HG02973 (cell line): ENCODE data around the gene SLC10A1.
"Not testable (repeated sequence)": the region's sequence is repeated elsewhere in the genome, so short reads cannot be mapped to it uniquely, and the experiment has no call there.

ENCODE experiments used
- ATAC-seq: cut with Tn5 transposase; IDR thresholded peaks from one replicate; pipeline ENCODE4 v1.9.1; 2021; ENCODE audit warnings: moderate library complexity; ENCODE audit not compliant: unreplicated experiment

Gene SLC10A1

GRCh38 chr14:69796797-69797500 lies at the start of gene SLC10A1:
TSS of gene SLC10A1 (minus strand) at chr14:69797241. CDS start at chr14:69797155, 86 bp downstream.
- no peak for ATAC-seq

GRCh38 chr14:69845787-69846186 lies 48.7 kb upstream of the SLC10A1 start:
- ATAC-seq = no peak

- ATAC-seq = no peak
Observed at GRCh38 chr14:69845050-69845581, 48.1 kb upstream of the SLC10A1 start.

GRCh38 chr14:69844171-69844570 lies 47.1 kb upstream of the SLC10A1 start:
- ATAC-seq = no peak

- ATAC-seq = no peak
Observed at GRCh38 chr14:69842686-69843420, 45.8 kb upstream of the SLC10A1 start.

GRCh38 chr14:69841656-69842055 lies 44.6 kb upstream of the SLC10A1 start:
- no peak for ATAC-seq

GRCh38 chr14:69839661-69840060 lies 42.6 kb upstream of the SLC10A1 start:
- no peak for ATAC-seq

GRCh38 chr14:69838881-69839416 lies 41.9 kb upstream of the SLC10A1 start:
- ATAC-seq = no peak

- no peak for ATAC-seq
Observed at GRCh38 chr14:69828879-69829278, 31.8 kb upstream of the SLC10A1 start.

- ATAC-seq = no peak
Observed at GRCh38 chr14:69828354-69828753, 31.3 kb upstream of the SLC10A1 start.

- no peak for ATAC-seq
Observed at GRCh38 chr14:69827560-69827959, 30.5 kb upstream of the SLC10A1 start.

GRCh38 chr14:69822456-69822855 lies 25.4 kb upstream of the SLC10A1 start:
- no peak for ATAC-seq

- ATAC-seq = no peak
Observed at GRCh38 chr14:69820991-69821390, 23.9 kb upstream of the SLC10A1 start.

GRCh38 chr14:69819607-69820006 lies 22.6 kb upstream of the SLC10A1 start:
- no peak for ATAC-seq

- ATAC-seq = no peak
Observed at GRCh38 chr14:69818758-69819191, 21.7 kb upstream of the SLC10A1 start.

- no peak for ATAC-seq
Observed at GRCh38 chr14:69816216-69816615, 19.2 kb upstream of the SLC10A1 start.

- ATAC-seq = no peak
Observed at GRCh38 chr14:69815556-69815955, 18.5 kb upstream of the SLC10A1 start.

- ATAC-seq = no peak
Observed at GRCh38 chr14:69814397-69814796, 17.4 kb upstream of the SLC10A1 start.

- ATAC-seq = not testable (repeated sequence)
Observed at GRCh38 chr14:69813346-69813745, 16.3 kb upstream of the SLC10A1 start.

- ATAC-seq = no peak
Observed at GRCh38 chr14:69812711-69813110, 15.7 kb upstream of the SLC10A1 start.

- no peak for ATAC-seq
Observed at GRCh38 chr14:69811868-69812252, 14.8 kb upstream of the SLC10A1 start.
